Left cardiac atrium (tissue), 4 donors: ENCODE results near the gene CDHR1. TPM values are rescaled to one million over a fixed set of nuclear protein-coding genes. Genes with fewer than 3 reads are reported as not detected.
"Not testable (repeated sequence)": the region's sequence is repeated elsewhere in the genome, so short reads cannot be mapped to it uniquely, and the experiment has no call there.

Experiments
- ATAC-seq, 2 donors: fragments of 200-7000 bp; cut with Tn5 transposase; one replicate each; pipeline ENCODE4 v1.9.1; 2020; ENCODE audit warnings: mild to moderate bottlenecking in 2 of 2, moderate library complexity in 2 of 2
- DNase-seq: peaks from one replicate; pipeline ENCODE4 v3.0.0-alpha.2; 2020
- intact Hi-C, 2 donors: fragments of 100-400 bp; cut with DNase I; formaldehyde crosslinking; loops; one replicate each; pipeline versions ENCODE4 v1.14.1 to v1.15.1; 2022 to 2023
- total RNA-seq, 2 donors: library from RNA; stranded (reverse); fragmentation: NEBNext Ultra II Directional; extraction: Animal tissue kit (Norgen Biotek cat#: 25700); gene quantifications; one replicate each; pipeline ENCODE4 v1.2.1, GENCODE V29; 2021
- donor health status: DM: no; HTN: yes; CAD: no.
- donor health status: DM: no; HTN: yes; CAD: no; lungs with severe emphysema.
- donor health status: DM: yes; HTN: yes; CAD: no.
- donor health status: Dilated cardiomyopathy.

Gene CDHR1
- total RNA-seq, 2 donors from 2014 or later, result 0.68 to 1.2 TPM

DNA sequence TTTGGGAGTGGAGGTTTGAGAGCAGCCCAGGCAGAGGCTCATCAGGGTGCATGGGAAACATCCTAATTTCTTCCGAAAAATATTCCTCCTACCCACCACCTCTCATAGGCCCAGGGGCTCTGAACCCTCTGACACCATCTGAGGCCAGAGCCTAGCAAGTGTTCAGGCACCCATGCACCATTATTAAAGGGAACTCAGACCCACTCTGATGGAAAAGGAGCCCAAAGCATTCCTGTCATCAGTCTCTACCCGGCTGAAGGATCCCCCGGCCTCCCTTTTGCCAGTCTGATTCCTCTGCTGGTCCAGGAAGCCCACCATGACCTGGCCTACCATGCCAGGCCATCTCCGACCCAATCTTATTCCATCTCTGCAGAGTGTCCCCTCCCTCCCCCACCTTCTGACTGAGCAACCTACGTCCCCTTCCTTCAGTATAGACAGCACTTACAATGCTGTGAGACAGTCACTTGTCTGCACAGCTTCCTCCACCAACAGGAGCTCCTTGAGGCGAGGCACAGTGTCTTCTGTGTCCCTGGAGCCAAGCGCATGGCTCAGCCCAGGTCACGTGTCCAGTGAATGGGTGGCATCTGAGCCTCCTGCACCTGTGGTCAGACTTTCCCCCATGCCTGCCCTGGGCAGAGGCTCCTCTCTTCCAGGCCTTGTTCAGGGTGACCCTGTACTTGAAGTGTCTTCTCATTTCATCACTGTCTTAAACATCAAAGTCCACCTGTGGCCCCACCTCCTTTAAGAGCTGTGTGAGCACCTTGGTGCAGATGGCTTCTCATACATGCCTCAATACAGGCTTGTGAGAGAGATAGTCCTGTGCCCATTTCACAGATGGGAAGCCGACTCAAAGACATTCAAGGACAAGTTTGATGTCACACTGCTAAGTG lies 21.6 kb upstream of the CDHR1 start:
- no peak for DNase-seq
- intact Hi-C loops, result no loop called here

DNA sequence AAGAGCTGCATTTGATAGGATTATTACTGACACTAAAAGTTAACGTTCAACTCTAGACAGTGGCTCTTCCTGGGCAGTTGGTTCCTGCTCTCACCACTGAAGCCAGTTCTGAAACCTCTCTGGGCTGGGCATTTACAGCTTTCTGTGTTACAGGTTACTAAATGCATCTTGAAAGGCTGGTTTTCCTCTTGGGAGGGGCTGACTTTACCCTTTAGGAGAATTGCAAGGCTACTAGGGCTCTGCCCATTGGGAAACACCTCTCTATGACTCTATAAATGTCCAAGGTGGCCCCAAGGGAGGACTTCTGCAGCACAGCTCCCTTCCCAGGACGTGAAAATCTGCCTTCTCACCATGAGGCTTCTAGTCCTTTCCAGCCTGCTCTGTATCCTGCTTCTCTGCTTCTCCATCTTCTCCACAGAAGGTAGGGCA lies 20.8 kb upstream of the CDHR1 start, which contains the start of gene GPR15LG:
Gene GPR15LG, plus strand, starts transcription at position 301 of the 429 bp plus-strand sequence. Its CDS starts 51 bp downstream, at position 352.
- intact Hi-C loops, result no loop called here
- ATAC-seq (no peak), DNase-seq (no peak)

More for the DNA sequence above, 21.6 kb upstream of the CDHR1 start:
- no peak for ATAC-seq

DNA sequence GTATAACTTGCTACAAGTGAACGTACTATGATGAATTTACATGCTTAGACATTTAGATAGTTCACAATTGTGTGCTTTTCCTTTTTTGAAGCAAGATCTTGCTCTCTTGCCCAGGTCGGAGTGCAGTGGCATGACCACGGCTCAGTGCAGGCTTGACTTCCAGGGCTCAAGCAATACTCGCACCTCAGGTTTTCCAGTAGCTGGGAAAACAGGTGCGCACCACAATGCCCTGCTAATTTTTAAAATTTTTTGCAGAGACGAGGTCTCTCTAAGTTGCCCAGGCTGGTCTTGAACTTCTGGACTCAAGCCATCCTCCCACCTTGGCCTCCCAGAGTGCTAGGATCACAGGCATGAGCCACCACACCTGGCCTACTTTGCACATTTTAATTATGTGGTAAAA lies 18.9 kb upstream of the CDHR1 start:
- no peak for ATAC-seq
- no peak for DNase-seq
- intact Hi-C loops, result no loop called here

- intact Hi-C loops, result no loop called here
- DNase-seq (no peak), ATAC-seq (no peak)
Measured at GRCh38 chr10:84176351-84176750, 18.0 kb upstream of the CDHR1 start.

GRCh38 chr10:84176836-84177474 lies 17.4 kb upstream of the CDHR1 start:
- intact Hi-C loops, result no loop called here
- ATAC-seq, result no peak
- DNase-seq, result no peak

GRCh38 chr10:84177541-84178141 lies 16.7 kb upstream of the CDHR1 start:
- DNase-seq (no peak), ATAC-seq (peak; percentile 84 to 93)
- intact Hi-C loops, result no loop called here

DNA sequence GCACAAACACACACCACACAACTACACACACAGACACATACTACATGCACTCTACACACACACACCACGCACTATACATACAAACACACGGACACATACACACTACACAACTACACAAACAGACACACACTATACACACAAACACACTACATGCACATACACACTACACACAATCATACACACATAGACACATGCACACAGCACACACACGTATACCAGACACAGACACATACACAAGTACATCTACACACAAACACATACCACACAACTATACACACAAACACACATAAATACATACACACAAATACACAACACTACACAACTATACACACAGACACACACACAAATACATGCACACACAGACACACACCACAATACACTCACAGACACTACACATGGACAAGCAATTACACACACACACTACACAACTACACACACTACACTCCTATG lies 16.2 kb upstream of the CDHR1 start:
- DNase-seq, result no peak
- intact Hi-C loops, result no loop called here
- no peak for ATAC-seq

DNA sequence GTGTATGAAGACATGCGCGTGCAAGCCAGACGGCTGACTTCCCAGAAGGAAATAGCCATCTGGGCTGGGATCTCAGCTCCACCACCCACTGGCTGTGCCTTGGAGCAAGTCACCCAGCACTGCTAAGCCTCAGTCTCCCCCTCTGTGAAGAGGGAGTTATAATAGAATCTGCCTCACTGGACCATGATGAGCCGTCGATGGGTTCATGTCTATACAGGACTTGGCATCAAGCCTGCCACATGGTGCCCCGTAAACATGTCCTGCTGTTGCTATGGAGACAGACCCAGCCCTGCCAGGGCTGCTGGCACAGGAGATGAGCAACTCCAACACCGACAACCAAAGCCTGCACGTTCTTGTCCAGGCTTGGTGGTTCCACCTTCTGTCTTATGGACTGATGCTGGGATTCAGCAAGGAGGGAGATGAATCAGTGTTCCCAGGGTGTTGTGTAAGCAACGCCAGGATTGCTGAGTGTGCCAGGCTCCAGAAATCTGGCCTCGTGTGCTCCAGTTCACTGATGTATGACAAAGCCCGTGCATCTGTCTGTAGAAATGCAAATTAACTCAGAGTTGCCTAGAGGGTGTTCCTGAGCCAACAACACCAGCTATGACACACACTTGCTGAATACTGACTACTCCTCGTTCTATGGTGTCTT lies 15.2 kb upstream of the CDHR1 start:
- intact Hi-C loops, result no loop called here
- DNase-seq (no peak), ATAC-seq (peak in 1 of 2 donors; percentile 55)

- intact Hi-C loops, DNase-seq, ATAC-seq: not testable (repeated sequence)
Measured at GRCh38 chr10:84180386-84180785, 14.0 kb upstream of the CDHR1 start.

DNA sequence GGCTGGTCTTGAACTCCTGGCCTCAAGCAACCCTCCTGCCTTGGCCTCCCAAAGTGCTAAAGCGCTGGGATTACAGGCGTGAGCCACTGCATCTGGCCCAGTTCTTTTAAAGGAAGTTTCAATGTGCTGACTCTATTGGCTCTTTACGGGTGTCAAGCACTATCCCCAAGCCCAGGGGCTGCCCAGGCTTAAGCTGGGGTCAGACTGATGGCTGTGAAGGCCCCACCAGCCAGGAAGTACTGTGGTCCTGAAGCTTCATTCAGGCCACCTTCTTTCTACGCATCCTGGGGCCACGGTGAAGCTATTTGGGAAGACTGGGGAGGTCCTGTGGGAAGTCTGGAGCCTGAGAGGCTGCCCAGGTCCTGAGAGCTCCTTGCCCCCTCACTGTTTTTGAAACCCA lies 12.7 kb upstream of the CDHR1 start:
- intact Hi-C loops, result no loop called here
- DNase-seq (no peak), ATAC-seq (no peak)

DNA sequence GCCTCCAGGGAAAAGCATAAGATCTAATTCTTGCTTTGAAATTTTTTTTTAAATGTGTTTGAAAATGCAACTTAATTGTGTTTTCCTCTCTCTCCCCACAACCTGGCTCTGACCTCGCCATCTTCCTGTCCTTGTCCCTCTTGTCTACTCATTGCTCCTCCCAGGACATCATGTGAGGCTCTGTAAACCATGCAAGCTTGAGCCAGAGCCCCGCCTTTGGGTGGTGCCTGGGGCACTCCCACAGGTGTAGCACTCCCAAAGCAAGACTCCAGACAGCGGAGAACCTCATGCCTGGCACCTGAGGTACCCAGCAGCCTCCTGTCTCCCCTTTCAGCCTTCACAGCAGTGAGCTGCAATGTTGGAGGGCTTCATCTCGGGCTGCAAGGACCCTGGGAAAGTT lies 9.8 kb upstream of the CDHR1 start:
- DNase-seq (no peak), ATAC-seq (no peak)
- intact Hi-C loops, result no loop called here

GRCh38 chr10:84185526-84186175 lies 8.7 kb upstream of the CDHR1 start:
- intact Hi-C loops, result no loop called here
- ATAC-seq (no peak), DNase-seq (no peak)

GRCh38 chr10:84188815-84189214 lies 5.5 kb upstream of the CDHR1 start:
- DNase-seq, result no peak
- intact Hi-C loops, result no loop called here

DNA sequence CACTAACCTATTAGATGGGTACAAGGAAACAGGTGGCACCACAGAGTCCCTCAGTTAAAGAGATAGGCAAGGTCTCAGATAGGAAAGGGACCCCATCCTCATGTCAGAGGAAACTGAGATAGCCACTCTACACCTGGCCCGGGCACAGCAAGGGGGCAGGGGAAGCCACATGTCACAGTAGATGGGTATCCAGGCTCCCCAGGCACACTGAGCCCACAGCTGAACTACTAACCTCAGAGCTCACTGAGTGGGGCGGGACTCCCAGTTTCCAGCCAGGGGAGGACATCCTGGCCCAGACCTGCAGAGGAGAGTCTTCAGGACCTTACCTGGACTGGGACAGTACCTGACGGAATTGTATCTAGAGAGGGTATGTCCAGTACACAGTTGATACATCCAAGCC lies 3.7 kb upstream of the CDHR1 start:
- no peak for ATAC-seq
- intact Hi-C loops, result no loop called here
- DNase-seq, result no peak

More at GRCh38 chr10:84188815-84189214, 5.5 kb upstream of the CDHR1 start:
- ATAC-seq, result no peak

DNA sequence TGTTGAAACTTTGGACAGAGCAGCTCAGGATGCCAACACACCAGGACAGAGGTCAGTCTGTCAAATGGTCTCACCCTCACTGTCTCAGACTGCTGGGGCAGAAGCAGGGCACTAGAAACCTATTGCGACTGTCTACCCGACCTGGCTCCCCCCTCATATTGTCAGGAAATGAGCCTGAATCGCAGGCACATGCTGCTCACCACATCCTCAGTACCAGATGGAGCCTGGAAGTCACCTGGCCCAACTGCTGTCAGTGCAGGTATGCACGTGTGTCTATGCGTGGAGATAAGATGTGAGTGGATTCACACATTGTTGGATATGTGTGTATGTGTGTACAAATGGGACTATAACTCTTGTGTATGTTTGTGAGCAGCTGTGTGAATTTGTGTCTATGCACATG lies 3.2 kb upstream of the CDHR1 start:
- no peak for ATAC-seq
- no peak for DNase-seq
- intact Hi-C loops, result no loop called here

DNA sequence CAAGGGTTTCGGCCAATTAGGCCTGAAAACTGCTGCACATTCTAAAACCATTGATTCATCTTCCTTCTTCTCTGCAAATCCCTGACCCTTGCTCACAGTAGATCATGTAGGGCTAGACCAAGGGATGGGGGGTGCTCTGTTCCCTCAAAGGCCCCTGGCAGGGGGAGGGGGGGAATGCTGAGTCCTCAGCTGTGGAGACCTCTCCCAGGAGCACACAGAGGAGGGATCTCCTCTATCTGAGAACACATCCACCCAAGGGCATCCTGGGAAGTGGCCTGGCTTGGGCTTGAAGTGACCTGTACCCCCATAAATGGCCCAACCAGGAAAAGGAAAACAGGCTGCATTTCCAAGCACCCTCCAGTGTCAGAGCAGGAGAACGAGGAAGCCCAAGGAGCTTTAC lies 1.0 kb upstream of the CDHR1 start:
- ATAC-seq, result no peak
- DNase-seq, result no peak
- intact Hi-C loops, result no loop called here

DNA sequence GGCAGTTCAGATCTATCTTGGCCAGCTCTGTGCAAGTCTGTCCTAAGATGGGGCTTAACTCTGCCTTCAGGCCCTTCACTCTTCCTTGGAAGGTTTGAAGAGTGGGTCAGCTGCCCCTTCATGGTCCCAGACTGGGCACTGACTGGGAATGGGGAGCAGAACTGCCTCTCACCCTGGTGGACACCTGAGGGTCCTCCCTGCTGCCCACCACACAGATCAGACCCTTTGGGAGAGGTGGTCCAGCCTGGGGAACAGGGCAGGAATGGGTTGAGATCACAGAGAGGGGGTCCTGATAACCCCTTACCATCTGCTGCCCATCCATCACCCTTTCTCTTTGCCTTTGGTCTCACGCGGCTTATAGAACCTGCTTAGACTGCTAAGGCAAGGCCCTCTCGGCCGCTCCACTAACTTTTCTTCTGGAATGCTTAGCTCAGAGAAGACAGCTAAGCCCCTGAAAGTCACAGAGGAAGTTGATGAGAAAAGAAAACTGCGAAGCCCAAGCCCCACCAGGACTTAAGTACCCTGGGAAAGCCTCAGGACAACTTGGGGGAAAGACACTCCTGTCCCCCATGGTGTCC lies 402 bp upstream of the CDHR1 start:
- intact Hi-C loops, result no loop called here
- no peak for ATAC-seq

DNA sequence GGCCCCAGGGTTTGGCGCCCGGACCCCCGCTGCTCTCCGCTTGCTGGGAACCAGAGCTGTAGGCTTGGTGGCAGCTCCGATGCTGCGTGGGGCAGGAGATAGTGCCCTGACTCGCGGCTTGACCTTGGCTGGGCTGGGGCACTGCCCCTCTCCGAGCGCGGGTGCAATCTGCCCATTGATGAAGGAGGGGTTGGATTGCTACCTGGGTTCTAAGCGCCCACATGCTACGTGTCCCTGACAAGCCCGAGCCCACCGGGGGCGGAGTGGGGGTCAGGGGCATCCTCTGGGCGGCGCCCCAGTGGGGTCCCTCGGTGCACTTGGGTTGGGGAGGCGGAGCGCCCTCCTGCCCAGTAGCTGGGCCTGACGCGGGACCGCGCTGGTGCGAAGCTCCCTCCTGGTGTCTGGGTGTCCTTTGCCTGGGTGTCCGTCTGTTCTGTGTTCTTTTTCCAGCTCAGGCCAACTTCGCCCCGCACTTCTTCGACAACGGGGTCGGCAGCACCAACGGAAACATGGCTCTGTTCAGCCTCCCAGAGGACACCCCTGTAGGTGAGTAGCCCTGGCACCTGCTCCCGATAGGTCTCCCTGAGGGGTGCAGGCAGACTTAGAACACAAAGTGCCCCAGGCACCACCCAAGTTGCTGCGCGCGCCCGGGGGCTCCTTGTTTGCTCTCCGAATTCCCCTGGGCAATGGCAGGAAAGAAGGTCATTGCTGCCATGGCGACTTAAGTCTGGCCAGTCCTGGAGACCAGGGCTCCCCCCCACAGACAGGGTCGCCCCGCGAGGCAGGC lies 900 bp downstream of the CDHR1 start:
- DNase-seq, result no peak
- intact Hi-C loops, result no loop called here
- ATAC-seq, result no peak

More for the DNA sequence above, 402 bp upstream of the CDHR1 start:
- no peak for DNase-seq
